Bronchial epithelial cell (primary cell): ENCODE data around the gene SHROOM3. TPM values are rescaled to one million over a fixed set of nuclear protein-coding genes. Genes with fewer than 3 reads are reported as not detected.
"Not testable (repeated sequence)": the region's sequence is repeated elsewhere in the genome, so short reads cannot be mapped to it uniquely, and the experiment has no call there.

ENCODE experiments used
- DNase-seq: peaks from one replicate; pipeline ENCODE4 v3.0.0-alpha.2; 2010; ENCODE audit warnings: low read depth
- FAIRE-seq: peaks from 2 replicates; lab custom pipeline; 2011; peaks lifted over from hg19 to GRCh38; lab: Jason Lieb, UNC
- H3K27me3 ChIP-seq: 2 replicates; pipeline ENCODE4 v1.5.1; 2011; ENCODE audit warnings: low read length; ENCODE audit not compliant: control insufficient read depth, insufficient read depth
- H3K36me3 ChIP-seq: 2 replicates; pipeline ENCODE4 v1.5.1; 2011; ENCODE audit warnings: low read length; ENCODE audit not compliant: control insufficient read depth, insufficient read depth
- H3K4me3 ChIP-seq: 2 replicates; pipeline ENCODE4 v1.5.1; 2011; ENCODE audit warnings: mild to moderate bottlenecking, low read depth, low read length, control low read depth
- CTCF ChIP-seq: IDR thresholded peaks from 2 replicates; pipeline ENCODE4 v1.5.1; 2011; ENCODE audit warnings: mild to moderate bottlenecking, moderate library complexity, low read length, control low read depth, inconsistent platforms; ENCODE audit not compliant: insufficient read depth, severe bottlenecking
- total RNA-seq: library from RNA; depleted of rRNA; stranded (reverse); fragments of >200 nt; gene quantifications from 2 replicates; pipeline ENCODE4 v1.2.1, GENCODE V29; 2014

SHROOM3 gene
- total RNA-seq, 1 donor from 2014 or later: 6.3 TPM

- no peaks in the 10 kb centered on the region for H3K27me3 ChIP-seq
- DNase-seq (no peak), FAIRE-seq (no peak)
- H3K36me3 ChIP-seq: no peaks in the 10 kb centered on the region
- H3K4me3 ChIP-seq: no peak overlapping the region
- TF ChIP-seq CTCF: no peak
Measured at GRCh38 chr4:76605099-76605563, 170.1 kb downstream of the SHROOM3 start.

GRCh38 chr4:76606645-76607265, 171.7 kb downstream of the SHROOM3 start:
- DNase-seq: no peak
- no peaks in the 10 kb centered on the region for H3K27me3 ChIP-seq
- no peak for TF ChIP-seq CTCF
- no peak for FAIRE-seq
- no peak overlapping the region for H3K4me3 ChIP-seq
- H3K36me3 ChIP-seq: no peaks in the 10 kb centered on the region

GRCh38 chr4:76607266-76607799, 172.3 kb downstream of the SHROOM3 start:
- no peaks in the 10 kb centered on the region for H3K27me3 ChIP-seq
- no peak for FAIRE-seq
- no peak for DNase-seq
- no peak overlapping the region for H3K4me3 ChIP-seq
- no peak for TF ChIP-seq CTCF
- no peaks in the 10 kb centered on the region for H3K36me3 ChIP-seq

- Histone ChIP-seq H3K27me3 (no peaks in the 10 kb centered on the region), H3K4me3 (no peak overlapping the region), H3K36me3 (no peaks in the 10 kb centered on the region)
- DNase-seq: no peak
- no peak for FAIRE-seq
- no peak for TF ChIP-seq CTCF
Measured at GRCh38 chr4:76607846-76608245, 172.8 kb downstream of the SHROOM3 start.

GRCh38 chr4:76608549-76608948, 173.5 kb downstream of the SHROOM3 start:
- not testable (repeated sequence) for H3K36me3 ChIP-seq, FAIRE-seq, H3K4me3 ChIP-seq, H3K27me3 ChIP-seq, DNase-seq

- DNase-seq: peak; percentile 32
- Histone ChIP-seq H3K36me3 (no peaks in the 10 kb centered on the region), H3K27me3 (no peaks in the 10 kb centered on the region), H3K4me3 (no peak overlapping the region)
- no peak for TF ChIP-seq CTCF
- FAIRE-seq: no peak
Measured at GRCh38 chr4:76610751-76611547, 175.9 kb downstream of the SHROOM3 start.
